NB4 (cell line): ENCODE results near the gene ENTPD5.
"Not testable (repeated sequence)": the region's sequence is repeated elsewhere in the genome, so short reads cannot be mapped to it uniquely, and the experiment has no call there.

ENCODE experiments used
- DNase-seq: peaks from one replicate; pipeline ENCODE4 v3.0.0; 2010; ENCODE audit warnings: low read depth
- H3K4me3 ChIP-seq: one replicate; pipeline ENCODE4 v1.5.1; 2011; ENCODE audit warnings: mild to moderate bottlenecking, low read depth, low read length, moderate library complexity
- CTCF ChIP-seq: IDR thresholded peaks from one replicate; pipeline ENCODE4 v1.5.1; 2012; ENCODE audit warnings: low read depth, low read length
- MAX ChIP-seq: IDR thresholded peaks from 2 replicates; pipeline ENCODE4 v1.6.1; 2011; ENCODE audit warnings: low read depth, low read length
- MYC ChIP-seq: IDR thresholded peaks from 2 replicates; pipeline ENCODE4 v1.6.1; 2011; ENCODE audit warnings: low read depth, low read length
- POLR2A ChIP-seq: IDR thresholded peaks from 2 replicates; pipeline ENCODE4 v1.6.1; 2011; ENCODE audit warnings: mild to moderate bottlenecking; ENCODE audit not compliant: insufficient read length; ENCODE audit errors: extremely low read depth

Gene ENTPD5

GRCh38 chr14:73997108-73997943 lies 21.8 kb downstream of the ENTPD5 start:
- H3K4me3 ChIP-seq = no peak overlapping the region
- TF ChIP-seq MAX = no peak
- no peak for TF ChIP-seq POLR2A
- TF ChIP-seq MYC = no peak
- no peak for TF ChIP-seq CTCF
- no peak for DNase-seq

- TF ChIP-seq MAX (no peak), POLR2A (no peak), MYC (no peak), CTCF (no peak)
- H3K4me3 ChIP-seq = no peak overlapping the region
- DNase-seq = no peak
Observed at GRCh38 chr14:73996731-73997107, 22.4 kb downstream of the ENTPD5 start.

GRCh38 chr14:73995977-73996378 lies 23.1 kb downstream of the ENTPD5 start:
- H3K4me3 ChIP-seq = no peak overlapping the region
- TF ChIP-seq MAX (no peak), MYC (no peak), POLR2A (no peak), CTCF (no peak)
- DNase-seq = no peak

- not testable (repeated sequence) for DNase-seq
Observed at GRCh38 chr14:73994926-73995325, 24.2 kb downstream of the ENTPD5 start.

GRCh38 chr14:73991092-73991491 lies 28.0 kb downstream of the ENTPD5 start:
- TF ChIP-seq MYC (no peak), MAX (no peak), POLR2A (no peak), CTCF (no peak)
- no peak overlapping the region for H3K4me3 ChIP-seq
- DNase-seq = no peak

More at GRCh38 chr14:73994926-73995325, 24.2 kb downstream of the ENTPD5 start:
- H3K4me3 ChIP-seq = not testable (repeated sequence)

GRCh38 chr14:73988656-73989055 lies 30.4 kb downstream of the ENTPD5 start:
- not testable (repeated sequence) for DNase-seq, H3K4me3 ChIP-seq

- no peak overlapping the region for H3K4me3 ChIP-seq
- no peak for TF ChIP-seq CTCF
- DNase-seq = no peak
Observed at GRCh38 chr14:73988065-73988464, 31.0 kb downstream of the ENTPD5 start.
